IPS-NIHi7 (cell line): Measurements from ENCODE around the gene SH3PXD2A.
"Not testable (repeated sequence)": the region's sequence is repeated elsewhere in the genome, so short reads cannot be mapped to it uniquely, and the experiment has no call there.

ENCODE experiments used
- DNase-seq: peaks from one replicate; pipeline ENCODE4 v3.0.0; 2012; ENCODE audit warnings: mixed read lengths; ENCODE audit errors: extremely low spot score

The SH3PXD2A gene

DNA sequence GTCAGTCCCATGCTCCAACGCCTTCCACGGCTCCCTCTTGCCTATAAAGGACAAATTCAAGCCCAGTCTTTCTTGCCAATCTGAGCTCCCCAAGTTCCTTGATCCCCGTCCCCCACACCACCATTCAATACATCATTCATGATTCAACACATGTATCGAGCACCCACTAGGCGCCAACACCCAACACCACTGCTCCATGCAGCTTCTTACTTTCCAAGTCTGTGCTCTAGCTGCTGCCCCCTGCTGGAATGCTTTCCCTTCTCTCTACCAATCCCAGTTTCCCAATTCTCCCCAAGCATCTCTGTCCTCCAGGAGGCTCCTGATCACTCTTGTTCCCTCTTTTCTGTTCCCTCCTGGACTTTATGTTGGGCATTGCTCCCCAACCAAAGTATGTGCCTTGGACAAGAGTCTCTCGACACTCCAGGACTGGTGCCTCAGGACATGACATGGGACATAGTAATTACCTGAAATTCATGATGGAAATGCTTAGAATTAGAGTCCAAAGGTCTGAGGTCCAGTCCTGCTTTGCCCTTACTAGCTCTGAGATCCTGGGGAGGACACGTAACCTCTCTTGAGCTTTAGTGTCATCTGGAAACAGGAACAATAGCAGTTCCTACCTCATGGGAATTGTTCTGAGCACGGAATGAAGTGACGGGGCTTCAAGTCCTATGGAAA is 189.2 kb downstream of the SH3PXD2A start:
- peak; percentile 78 for DNase-seq

GRCh38 chr10:103665162-103665889 is 190.1 kb downstream of the SH3PXD2A start:
- no peak for DNase-seq

- no peak for DNase-seq
Observed at GRCh38 chr10:103663802-103664201, 191.6 kb downstream of the SH3PXD2A start.

DNA sequence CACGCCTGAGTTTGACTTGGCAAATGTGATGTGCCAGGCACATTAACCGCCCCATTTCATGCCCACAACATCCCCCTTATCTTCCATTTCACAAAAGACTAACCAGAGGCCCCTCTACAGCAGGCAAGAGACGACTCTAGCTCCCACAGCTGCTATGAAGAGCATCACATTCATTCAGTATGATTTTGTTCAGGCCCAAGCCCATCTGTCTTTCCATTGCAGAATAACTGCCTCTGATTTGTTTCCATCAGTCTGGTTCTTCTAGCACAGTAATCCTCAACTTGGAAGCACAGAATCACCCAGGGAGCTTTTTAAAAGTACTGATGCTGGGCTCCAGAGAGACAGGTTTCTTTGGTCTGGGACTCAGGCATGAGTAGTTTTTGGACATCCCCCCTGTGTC is 192.1 kb downstream of the SH3PXD2A start:
- no peak for DNase-seq

GRCh38 chr10:103662704-103663103 is 192.7 kb downstream of the SH3PXD2A start:
- DNase-seq = not testable (repeated sequence)

DNA sequence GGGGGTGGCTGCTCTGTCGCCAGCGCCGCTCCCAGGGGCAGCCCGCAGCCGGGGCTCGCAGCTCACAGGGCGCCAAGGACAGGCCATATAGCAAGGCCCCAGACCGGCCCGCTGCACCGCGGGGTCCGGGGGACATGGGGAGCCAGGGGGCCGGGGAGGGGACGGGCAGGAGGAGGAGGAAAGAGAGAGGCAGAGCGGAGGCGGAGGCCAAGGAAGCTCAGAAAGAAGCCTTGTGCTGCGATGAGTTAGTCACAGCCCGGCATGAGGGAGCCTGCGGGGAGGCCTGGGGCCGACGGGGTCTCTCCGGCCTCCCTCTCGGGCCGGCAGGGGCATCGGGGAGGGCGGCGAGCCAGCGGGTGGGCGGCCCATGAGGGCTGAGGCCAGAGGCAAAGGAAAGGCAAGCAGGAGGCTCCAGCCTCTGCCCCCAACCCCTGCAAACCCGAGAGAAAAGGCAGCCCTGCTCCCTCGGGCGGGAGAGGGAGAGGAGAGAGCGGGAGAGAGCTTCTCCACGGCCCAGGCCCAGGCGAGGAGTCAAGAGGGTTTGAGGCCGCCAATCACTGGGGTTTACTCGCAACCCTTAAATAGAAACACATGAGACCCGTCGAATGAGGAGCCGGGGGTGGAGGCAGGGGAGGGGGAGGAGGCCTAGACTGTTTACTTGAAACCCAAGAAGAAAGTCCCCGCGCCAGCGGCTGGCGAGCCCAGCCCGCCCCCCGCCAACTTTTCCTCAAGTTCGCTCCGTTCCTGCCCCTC is 194.0 kb downstream of the SH3PXD2A start:
- peak; percentile 87 for DNase-seq

GRCh38 chr10:103660364-103661197 is 194.8 kb downstream of the SH3PXD2A start:
- DNase-seq = no peak

DNA sequence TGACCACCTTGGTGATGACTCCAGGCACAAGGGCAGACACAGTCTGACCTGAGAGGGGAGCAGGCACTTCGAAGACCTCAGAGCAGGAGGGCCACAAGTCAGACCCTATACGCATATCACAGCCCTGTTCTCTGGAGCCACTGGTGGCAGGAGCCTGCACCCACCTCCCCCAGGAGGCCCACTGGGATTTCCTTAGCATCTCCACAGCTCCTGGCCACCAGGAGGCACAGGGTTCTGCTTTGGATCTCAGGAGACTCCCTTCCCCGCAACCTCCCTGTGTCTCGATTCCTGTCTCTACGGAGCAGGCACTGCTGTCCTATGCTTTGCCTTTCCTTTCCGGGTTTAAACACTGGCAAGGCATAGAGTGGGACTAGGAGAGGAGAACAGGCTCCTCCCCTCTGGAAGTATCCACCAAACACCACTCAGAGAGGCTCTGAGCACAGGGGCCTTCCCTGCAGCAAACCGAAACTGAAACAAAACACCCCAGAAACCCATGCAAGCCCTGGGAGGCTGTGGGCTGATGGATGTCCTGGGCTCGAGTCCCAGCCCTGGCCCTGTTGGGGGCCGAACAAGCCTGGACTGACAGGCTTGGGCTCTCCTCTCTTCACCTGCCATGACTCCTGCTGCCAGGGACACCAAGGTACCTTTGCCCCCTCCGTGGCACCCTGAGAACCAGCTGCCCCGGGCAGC is 195.6 kb downstream of the SH3PXD2A start:
- DNase-seq = peak; percentile 56

DNA sequence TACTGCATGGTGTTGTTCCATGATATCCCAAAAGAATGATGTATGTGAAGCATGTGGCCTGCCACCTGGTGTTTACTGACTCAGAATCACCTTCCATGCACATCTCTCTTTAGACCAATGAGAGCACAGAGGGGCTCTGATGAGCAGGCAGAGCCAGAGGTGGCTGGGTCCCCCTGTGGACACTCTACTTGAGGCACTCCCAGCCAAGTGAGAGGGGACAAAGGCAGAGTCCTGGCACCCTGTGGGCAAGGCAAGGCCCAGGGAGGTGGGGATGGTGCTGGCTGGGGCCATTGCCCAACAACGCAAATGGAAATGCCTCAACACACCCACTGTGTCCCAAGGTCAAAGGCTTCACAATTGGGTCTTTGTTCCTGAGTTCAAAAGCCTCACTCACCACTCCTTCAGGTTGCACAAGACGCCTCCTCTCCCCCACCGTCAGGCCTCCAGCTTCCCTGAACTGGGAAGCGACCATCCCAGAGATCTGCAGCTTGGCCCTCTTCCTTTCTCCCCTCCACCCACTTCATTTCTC is 197.3 kb downstream of the SH3PXD2A start:
- no peak for DNase-seq

GRCh38 chr10:103657061-103657591 is 198.2 kb downstream of the SH3PXD2A start:
- DNase-seq = no peak

DNA sequence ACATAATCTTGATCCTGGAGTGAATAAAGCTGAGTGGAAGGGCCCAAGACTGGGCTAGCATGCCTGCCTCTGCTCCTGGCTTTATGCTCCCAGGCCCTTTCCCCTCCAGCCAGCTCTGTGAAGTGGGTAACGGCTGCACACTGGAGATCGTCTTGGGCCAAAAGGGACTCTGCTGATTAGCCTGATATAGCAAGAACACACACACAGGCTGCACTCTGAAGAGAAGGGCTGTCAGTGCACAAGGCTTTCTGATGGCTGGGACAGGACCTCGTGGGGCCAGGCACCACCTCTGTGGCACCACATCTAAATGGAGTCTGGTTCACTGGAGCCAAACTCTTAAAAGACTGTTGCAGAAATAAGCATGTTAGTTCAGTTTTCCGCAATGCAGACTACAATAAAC is 200.5 kb downstream of the SH3PXD2A start:
- no peak for DNase-seq

- DNase-seq = no peak
Observed at GRCh38 chr10:103653581-103654037, 201.8 kb downstream of the SH3PXD2A start.

DNA sequence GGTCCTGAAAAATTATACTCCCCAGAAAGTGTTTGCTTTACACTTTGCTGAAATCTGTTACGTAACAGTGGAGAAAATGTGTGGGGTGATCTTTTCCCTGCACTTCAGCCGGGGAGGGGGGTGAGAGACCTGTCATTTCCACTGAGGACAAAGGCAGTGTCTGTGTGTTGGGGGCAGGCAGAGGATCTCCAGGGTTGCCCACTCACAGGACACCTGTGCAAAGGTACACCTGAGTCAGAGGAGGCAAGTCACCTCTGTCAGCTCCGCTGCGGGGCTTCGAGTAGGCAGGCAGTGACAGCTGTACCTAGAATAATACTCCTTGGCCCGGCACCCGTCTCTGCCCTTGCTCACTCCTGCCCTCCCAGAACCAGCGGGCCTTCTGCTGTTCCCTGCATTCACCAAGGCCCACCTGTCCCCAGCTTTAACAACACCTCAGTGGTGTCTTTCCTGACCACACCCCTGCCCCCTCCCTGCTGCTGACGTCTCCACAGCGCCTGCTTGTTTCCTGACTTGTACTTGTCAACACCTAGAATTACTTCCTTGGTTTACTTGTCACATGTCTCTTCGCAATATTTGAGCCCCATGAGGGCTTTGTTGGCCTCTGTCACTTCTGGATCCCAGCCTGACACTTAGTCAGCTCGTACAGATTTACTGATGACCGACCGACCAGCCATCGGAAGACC is 202.6 kb downstream of the SH3PXD2A start:
- no peak for DNase-seq

- DNase-seq = no peak
Observed at GRCh38 chr10:103651783-103652476, 203.4 kb downstream of the SH3PXD2A start.

DNA sequence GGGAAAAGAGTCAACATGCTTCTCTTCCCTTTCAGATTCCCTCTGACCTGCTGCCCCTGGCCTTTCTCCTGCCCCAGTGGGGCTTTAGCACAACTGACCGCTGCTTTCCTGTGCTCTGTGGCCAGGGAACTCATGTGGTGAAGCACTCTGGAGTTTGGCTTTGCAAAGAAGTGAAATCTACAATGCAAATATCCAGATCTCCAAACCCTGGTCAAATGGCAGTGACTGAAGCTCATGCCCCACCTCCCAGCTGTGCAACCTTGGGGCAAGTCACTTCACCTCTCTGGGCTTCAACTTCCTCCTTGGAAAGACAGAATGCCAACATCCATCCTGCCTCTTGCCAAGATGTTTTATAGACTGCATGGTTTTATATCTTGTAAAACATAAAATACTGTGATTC is 204.0 kb downstream of the SH3PXD2A start:
- peak; percentile 41 for DNase-seq

GRCh38 chr10:103649654-103650423 is 205.5 kb downstream of the SH3PXD2A start:
- DNase-seq = no peak

- no peak for DNase-seq
Observed at GRCh38 chr10:103648636-103649532, 206.5 kb downstream of the SH3PXD2A start.

DNA sequence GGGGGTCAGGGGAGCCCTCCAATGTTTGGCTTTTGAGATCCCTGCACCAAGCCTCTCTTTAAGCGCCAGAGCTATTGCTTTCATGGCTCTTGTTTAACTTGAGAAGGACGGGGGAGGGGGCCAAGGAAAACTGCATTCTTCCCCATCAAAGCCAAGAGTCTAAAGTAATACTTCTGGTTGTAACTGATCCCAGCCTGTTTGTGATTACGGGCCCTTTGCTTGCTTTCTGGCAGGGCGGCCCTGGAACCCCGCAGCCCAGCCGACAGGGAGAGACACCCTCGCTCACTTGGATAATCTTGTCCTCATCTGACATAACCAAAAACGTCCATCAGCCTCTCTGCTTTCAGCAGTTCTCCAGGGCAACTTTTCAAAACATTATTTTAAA is 207.1 kb downstream of the SH3PXD2A start:
- no peak for DNase-seq
